SIG-M5 (cell line): ENCODE measurements around the gene YIPF3.
"Not testable (repeated sequence)": the region's sequence is repeated elsewhere in the genome, so short reads cannot be mapped to it uniquely, and the experiment has no call there.

Source experiments
- DNase-seq: peaks from one replicate; lab custom pipeline; 2025; lab: John Stamatoyannopoulos, UW

YIPF3 gene

DNA sequence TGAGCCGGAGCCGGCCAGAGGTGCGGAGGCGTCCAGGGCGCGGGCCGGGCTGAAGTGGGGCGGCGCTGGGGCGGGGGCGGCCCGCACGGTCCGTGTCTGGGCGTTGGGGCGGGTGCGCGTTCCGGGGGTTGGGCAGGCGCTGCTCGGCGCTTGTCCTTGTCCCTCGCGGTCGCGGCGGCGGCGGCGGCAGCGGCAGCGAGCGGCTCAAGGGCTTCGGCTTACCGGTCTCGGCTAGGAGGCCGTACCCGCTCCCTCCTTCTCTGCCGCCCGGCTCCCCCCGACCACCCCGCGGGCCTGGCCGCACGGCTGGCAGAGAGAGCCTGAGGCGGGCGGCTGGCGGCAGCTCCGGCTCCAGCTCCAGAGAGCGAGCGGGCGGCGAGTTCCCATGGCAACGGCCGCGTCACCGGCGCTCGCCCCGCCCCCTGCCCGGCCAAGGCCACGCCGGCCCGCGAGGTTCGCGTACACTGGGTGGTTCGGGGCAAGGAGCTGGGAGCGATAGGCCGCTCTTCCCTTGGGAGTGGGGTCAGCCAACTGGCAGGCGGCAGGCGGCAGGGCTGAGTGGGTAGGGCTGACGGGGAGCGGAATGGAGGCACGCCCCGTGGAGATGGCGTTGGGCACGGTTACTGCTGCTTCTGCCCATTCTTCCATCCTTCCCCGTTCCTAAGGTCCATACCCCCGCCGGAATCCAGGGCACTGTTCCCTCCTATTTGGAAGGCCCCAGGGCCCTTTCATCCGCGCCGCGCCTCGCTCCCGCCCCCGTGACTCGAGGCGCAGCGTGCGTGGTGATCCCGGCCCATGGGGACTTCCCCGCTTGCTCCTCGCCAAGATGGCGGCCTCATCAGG is 6.5 kb downstream of the YIPF3 start, which contains the start of gene LRRC73:
Gene LRRC73 (minus strand): TSS at position 363 of the 843 bp plus-strand sequence. CDS start 561 bp downstream, outside the sequence.
- DNase-seq, result no peak

DNA sequence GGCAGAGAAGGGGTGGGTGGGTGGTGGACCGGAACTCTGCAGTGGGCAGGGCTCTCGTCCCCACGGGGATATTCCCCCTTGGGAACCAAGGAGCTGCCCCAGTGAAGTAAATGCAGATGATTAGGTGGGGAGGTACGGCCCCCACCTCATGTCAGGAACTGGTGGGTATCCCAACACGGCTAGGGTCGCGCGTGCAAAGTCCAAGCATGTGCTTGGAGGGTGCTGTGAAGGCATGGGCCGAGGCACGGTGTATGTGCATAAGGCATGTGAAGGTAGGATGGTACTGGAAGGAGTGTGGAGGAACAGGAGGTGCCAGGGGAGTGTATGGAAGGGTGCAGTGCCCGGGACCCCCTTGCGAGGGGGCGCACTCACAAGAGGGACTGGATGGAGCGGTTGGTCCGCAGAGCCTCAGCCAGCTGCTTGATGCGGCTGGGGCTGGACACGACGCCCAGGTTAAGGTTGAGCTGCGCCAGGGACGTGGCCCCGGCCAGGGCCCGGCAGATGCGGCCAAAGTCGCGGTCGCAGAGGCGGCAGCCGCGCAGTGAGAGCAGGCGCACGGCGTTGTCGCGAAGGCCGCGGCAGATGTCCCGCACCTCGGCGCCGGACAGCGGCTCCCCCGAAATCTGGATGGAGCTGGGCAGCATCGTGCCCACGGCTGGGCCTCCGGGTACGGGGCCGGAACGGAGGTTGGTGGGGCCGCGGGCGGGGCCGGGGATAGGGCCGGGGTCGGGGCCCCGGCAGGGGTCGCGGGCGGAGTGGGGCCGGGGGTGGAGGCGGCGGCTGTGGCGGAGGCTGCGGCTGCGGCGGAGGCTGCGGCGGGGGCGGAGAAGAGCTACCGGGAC is 7.4 kb downstream of the YIPF3 start:
- DNase-seq, result no peak

DNA sequence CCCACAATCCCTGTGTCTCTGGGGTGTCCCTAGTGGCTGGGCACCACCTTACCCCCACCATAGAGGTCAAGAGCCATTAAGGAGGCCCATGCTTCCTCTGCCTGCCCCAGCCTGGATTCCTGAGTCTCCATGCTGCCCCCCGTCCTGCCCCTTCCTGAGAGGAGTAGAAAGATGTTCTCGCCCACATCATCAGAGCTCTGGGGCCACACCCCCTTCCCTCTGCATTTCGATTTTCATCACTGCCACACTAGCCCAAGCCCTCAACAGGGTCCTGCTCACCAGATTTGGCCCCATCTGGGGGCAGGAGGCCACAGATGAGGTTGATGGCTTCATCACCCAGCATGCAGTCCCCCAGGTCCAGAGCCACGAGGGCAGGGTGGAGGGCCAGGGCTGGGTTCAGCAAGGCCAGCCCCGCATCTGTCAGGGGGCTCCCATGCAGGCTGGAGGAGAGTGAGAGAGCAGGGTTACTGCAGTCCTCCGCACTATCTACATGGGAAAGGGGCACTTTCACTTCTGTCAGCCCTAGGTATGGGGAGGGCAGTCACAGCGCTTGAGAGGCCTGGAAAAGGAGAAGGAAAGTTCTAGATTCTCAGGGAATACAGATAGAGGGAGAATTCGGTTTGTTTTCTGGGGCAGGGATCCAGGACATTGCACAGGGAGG is 8.1 kb downstream of the YIPF3 start:
- DNase-seq, result no peak

DNA sequence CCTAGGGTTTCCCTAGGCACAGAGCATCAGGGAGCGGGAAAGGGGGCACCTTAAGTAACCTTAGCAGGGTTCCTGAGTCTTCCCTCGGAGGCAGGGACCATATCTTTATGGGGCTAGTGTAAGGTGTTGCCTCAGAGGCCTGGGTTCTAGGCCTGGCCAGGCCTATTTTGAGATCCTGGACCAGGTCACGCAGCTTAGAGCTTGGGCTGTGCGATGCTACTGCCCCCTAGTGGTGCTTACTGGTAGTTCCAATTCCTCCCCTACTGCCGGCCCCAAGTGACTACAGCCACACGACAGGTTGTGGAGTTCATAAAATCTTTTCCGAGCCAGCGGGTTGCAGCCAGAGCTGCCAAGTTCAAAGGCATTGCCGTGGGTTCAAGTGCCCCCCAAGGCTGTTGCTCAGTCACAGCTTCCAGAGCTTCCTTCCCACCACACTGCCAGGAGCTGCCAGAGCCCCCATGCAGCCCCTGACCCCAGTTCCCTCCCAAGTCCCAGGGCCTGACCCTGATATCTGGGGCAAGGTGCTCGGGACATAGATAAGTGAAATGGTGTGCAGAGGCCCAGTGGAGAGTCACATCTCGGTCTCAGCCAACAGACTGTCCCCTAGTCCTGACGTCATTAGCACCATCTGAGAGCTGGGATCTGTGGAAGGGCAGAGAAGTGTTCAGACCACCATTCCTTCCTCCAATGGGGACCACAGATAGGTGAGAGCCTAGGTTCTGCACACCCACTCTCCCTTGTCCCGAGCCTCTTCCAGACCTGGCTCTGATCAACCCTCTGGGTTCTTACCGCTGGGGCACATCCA is 9.9 kb downstream of the YIPF3 start:
- DNase-seq, result no peak

DNA sequence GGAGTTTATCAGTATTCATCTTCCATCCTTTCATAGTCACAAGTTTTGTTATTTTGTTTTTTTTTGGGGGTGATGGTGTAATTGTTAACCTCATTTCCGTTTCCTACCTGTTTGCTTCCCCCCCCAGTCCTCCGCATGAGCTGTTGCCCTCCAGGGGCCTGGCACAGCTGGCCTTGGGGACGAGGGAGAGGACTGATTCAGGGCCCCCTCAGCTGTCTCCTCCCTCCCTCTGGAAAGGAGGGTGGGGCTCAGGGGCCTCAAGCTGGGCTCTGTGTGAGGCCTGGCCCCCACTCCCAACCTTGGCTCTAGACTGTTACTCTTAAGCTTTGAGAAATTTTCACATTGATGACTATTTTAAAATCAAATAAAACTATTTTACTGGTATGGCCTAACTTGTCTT is 10.6 kb downstream of the YIPF3 start:
- no peak for DNase-seq

DNA sequence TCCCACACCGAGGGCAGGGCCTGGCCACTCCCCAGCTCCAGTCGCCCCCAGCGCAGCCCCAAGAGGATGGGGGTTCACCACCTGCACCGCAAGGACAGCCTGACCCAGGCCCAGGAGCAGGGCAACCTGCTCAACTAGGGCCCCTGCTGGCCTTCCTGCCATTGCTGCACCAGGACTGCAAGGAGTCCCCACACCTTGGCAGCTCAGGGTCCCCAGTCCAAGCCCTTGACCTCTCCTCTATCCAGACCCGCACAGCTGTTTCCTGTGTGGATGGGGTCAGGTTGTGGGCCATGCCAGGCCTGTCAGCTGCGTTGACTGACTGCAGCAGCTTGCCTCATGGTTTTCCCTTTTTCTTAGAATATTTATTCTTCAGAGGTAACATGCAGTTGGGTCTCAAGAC is 11.0 kb downstream of the YIPF3 start:
- no peak for DNase-seq

DNA sequence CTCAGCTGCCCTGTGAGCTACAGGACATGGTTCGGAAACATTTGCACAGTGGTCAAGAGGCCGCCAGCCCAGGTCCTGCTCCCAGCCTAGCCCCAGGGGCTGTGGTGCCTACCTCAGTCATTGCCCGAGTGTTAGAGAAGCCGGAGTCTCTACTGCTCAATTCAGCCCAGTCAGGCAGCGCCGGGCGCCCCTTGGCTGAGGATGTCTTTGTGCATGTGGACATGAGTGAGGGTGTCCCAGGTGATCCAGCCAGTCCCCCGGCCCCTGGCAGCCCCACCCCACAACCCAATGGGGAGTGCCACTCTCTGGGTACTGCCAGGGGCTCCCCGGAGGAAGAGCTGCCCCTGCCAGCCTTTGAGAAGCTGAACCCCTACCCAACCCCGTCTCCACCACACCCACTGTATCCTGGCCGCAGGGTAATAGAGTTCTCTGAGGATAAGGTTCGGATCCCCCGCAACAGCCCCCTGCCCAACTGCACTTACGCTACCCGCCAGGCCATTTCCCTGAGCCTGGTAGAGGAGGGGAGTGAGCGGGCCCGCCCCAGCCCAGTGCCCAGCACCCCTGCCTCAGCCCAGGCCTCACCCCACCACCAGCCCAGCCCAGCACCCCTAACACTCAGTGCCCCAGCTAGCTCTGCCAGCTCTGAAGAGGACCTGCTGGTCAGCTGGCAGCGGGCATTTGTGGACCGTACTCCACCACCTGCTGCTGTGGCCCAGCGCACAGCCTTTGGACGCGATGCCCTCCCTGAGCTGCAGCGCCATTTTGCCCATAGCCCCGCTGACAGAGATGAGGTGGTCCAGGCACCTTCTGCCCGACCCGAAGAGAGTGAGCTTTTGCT is 11.8 kb downstream of the YIPF3 start:
- no peak for DNase-seq

DNA sequence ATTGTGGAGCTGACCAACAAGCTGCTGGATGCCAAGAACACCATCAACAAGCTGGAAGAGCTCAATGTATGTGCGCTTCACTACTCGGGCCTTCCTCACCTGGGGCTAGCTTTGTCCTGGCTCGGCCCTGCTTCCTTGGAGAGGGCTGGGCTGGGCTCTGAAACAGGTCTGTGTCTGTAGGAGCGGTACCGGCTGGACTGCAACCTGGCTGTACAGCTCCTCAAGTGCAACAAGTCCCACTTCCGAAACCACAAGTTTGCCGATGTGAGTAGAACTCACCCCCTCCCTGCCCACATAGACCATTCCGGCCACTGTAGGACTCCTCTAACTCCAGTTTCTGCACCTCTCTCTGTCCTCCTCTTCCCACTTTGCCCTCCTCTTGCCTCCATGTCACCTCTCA is 13.3 kb downstream of the YIPF3 start:
- no peak for DNase-seq

DNA sequence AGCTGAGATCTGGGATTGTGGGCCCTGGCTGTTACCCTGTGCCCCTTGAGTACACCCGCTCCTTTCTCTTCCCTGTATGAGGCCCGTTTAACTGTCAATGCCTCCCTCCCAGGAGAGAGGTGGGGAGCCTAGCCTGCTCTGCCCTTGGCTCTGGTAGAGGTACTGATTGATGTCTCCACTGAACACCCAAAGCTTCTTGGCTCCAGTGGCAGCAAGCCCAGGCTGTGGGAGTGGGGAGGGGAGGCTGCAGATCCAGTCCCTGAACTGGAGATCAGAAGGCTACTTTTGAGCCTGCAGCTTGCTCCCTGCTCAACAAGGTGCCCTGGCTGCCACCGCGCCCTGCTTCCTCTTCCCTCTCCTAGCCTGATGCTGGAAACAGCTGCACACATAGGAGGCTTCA is 14.1 kb downstream of the YIPF3 start:
- DNase-seq, result no peak

DNA sequence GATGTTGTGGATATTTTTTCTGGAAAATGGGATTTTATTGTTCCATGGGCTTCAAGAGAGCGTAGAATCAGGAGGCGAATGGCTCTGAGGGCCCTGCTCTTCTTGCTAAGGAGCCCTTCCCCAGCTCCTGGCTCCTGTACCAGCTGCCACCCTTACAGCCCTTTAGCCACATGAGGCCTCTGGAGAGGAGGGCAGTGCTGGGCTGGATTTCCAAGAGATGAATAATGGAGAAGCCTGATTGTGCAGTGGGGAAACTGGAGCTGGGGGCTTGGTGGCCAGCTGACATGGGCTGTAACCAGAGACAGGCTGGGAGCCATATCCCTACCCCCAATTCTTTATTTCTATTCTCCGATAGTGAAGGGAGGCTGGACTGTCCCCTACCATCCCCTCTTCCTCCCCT is 15.8 kb downstream of the YIPF3 start:
- no peak for DNase-seq

DNA sequence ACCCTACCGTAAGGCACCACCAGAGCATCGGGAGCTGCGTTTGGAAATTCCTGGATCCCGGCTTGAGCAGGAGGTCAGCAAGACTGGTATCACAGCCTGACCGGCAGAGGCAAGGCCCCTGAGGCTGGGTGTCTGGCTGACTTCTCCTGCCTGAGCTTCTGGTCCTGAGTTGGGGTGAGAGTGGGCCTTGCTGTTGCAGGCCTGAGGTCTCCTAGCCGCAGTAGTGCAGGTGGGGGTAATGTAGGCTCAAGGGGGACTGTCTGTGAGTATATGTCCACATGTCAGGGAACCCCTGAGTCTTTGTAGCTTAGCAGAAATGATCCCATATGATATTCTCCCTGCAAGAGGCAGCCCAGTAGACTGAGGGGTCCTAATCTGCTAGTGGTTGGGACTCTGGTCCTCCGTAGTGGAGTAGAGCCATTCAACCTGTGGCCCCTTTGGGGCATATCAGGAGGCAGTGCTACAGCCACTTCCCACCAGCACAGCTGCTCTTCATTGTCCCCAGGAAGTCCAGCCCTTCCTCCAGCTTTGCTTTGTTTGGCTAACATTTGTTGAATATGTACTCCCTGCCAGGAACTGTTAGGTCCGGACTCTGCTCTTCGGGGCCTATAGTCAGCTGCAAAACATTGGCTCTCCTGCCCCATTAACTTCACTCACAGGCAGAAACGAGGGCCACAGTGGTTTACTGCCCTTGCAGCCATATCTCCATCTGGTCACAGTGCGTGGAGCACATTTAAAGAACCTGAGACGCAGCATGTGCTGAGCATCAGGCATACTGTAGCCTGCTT is 17.5 kb downstream of the YIPF3 start:
- DNase-seq, result no peak

DNA sequence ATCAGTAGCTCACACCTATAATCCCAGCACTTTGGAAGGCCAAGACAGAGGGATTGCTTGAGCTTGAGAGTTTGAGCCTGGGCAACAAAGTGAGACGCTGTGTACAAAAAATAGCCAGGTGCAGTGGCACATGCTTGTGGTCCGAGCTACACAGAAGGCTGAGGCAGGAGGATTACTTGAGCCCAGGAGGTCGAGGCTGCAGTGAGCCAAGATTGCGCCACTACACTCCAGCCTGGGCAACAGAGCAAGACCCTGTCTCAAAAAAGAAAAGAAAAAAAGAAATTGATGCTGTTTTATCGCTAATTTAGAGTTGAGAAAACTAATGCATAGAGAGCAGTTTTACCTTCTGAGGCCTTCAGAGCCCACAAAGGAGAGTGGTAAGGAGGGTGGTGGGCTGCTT is 18.4 kb downstream of the YIPF3 start:
- not testable (repeated sequence) for DNase-seq

DNA sequence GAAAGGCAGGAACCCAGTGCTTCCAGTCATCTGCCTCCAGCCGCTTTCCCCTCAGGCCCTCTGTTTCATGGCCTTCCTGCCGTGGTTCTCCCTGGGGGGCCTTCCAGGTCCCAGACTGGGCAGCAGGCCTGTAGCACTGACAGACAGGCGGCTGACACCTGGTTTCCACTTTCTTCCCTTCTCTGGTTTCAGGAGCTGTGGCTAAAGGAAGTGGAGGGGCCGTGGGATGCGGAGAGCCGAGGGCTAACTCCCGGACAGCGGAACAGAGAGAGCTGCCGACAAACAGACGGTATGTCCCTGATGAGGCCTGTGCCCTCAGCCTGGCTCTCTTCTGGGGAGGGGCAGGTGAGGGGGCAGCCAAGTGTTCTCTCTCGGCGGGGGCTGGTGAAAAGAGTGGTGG is 19.0 kb downstream of the YIPF3 start:
- DNase-seq, result no peak

DNA sequence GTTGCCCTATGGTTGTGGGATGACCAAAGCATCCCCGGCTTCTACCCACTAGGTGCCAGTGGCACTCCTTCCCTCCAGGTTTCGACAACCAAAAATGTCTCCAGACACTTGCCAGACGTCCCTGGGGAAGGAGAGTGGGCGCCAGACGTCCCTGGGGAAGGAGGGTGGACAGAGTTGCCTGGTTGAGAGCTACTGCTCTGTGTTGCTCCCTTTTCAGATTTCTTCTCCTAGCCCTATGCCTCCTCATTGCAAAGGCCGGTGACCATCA is 19.7 kb downstream of the YIPF3 start:
- no peak for DNase-seq

DNA sequence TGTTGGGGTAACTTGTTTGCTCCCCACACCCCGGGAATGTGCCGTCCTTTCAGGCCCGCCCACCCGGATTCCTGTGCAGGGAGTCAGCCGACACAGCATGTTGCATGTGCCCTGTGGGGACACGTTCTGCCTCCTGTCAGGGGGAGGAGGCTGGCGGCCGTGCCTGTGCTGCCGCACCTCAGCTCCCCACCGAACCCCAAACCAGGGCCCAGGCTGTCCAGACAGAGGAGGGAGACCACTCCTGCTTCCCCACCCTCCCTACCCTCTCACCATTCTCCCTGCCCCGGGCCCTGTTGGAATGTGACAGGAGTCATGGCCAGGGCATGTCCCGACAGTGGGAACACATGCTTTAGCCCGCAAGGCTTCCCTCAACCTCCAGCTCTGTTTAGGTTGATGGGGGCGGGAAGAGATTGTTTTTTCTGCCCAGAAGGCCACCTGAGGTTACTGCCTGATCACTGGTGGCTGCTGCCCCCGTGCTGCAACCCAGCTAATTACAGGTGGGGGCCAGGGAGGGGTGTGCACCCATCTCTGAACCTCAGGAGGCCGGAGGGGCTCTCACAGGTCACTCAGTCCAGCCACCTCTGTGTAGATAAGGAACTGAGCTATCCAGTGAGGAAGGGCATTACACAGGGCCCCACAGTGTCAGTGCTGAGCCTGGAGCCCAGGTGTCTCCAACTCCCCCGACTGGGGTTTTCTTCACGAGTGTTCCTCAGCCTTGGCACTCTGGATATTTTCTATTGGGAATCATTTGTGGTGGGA is 20.2 kb downstream of the YIPF3 start:
- DNase-seq, result no peak

DNA sequence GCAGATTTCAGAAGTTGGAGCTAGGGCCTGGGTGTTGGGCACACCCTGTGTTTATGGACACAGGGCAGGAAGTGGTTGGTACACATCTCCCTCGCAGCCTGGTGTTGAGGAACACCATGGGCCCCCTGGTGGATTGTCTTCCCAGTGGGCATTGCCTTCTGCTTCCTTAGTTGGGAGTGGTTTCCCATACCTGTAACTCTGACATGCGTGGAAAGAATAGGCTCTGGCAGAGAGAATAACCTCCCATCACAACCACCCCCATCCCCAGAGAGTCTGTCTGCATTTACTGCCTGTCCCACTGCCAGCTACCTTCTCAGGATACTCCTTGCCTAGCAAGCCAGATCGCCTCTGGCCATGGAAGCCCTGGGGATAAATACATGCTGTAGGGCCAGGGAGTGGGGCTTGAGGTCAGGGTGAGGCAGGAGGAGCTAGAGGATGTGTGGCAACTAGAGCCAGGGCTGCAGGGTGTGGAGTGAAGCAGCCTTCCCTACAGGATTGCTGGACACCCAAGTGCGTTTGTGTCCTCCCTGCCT is 21.3 kb downstream of the YIPF3 start:
- no peak for DNase-seq

DNA sequence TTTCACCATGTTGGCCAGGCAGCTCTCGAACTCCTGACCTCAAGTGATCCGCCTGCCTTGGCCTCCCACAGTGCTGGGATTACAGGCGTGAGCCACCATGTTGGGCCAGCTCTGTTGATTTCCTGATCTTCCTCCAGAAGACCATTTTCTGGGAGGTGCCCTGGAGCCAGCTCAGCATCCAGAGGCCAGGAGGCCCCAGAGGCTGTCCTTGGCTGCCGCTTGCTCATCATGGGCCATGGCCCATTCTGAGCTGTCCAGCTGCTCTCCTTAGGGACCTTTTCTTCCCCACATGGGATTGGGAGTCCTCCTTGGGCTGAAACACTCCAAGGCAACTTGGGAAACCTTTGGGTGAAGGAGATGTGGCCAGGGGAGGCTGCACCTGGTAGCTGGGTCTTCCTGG is 22.0 kb downstream of the YIPF3 start:
- no peak for DNase-seq

DNA sequence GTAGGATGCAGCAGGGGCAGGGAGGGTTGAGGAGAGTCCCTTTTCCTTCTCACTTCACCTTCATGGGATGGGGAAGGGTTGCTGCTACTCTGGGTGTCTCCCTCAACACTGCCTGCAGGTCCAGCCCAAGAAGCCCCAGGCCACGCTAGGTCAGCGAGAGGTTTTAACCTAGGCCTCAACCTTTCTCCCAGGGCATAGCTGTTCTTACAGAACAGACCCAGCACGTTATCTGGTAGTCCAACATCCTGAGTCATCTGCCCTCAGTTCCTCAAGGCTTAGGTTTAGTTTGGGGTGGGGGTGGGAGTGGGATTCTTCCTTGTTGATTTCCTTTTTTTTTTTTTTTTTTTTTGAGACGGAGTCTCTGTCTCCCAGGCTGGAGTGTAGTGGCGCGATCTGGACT is 22.4 kb downstream of the YIPF3 start:
- DNase-seq, result no peak

DNA sequence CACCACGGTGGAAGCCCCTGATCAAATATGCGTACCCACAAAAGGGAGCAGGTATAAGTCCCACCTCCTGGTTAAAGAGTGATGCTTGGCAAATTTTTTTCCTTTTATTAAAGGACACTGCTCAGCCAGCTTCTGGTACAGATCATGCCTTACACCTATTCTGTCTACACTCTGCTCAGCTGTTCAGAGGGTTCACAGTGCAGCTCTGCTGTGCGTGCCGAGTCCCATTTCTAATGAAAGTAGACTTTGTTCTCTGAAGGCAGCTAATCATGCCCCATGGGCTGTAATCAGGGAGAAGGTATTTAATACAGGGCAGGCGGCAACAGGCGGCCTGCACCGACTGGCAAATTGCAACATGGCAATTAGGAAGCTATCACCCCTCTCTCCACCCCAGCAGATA is 22.9 kb downstream of the YIPF3 start:
- DNase-seq, result no peak
